HepG2 (cell line): ENCODE data around the gene GMPPA. TPM values are rescaled to one million over a fixed set of nuclear protein-coding genes. Genes with fewer than 3 reads are reported as not detected.

Source experiments
- E2F5 ChIP-seq: sonication (generic); formaldehyde crosslinking; conservative IDR thresholded peaks from 2 replicates; pipeline ENCODE4 v1.4.0; 2020; ENCODE audit warnings: missing genetic modification reagents
- HIVEP1 ChIP-seq: sonication (generic); formaldehyde crosslinking; IDR thresholded peaks from 2 replicates; pipeline ENCODE4 v1.4.0; 2020; ENCODE audit warnings: mild to moderate bottlenecking, missing genetic modification reagents
- HOXA3 ChIP-seq: sonication (generic); formaldehyde crosslinking; IDR thresholded peaks from 2 replicates; pipeline ENCODE4 v1.5.0; 2020; ENCODE audit warnings: missing genetic modification reagents
- KLF12 ChIP-seq: sonication (generic); formaldehyde crosslinking; IDR thresholded peaks from 2 replicates; pipeline ENCODE4 v1.4.0; 2020; ENCODE audit warnings: missing genetic modification reagents, borderline replicate concordance
- MAFG ChIP-seq: sonication (generic); formaldehyde crosslinking; IDR thresholded peaks from 2 replicates; pipeline ENCODE4 v1.5.1; 2020; ENCODE audit warnings: mild to moderate bottlenecking, missing genetic modification reagents
- MATR3 ChIP-seq: sonication (generic); formaldehyde crosslinking; IDR thresholded peaks from 2 replicates; pipeline ENCODE4 v1.4.0; 2020; ENCODE audit warnings: missing genetic modification reagents
- NFYC ChIP-seq: IDR thresholded peaks from 2 replicates; pipeline ENCODE4 v1.6.1; 2016; ENCODE audit warnings: missing genetic modification reagents, missing compliant biosample characterization
- SETDB1 ChIP-seq: sonication (generic); formaldehyde crosslinking; IDR thresholded peaks from 2 replicates; pipeline ENCODE4 v1.5.1; 2020; ENCODE audit warnings: missing genetic modification reagents, mild to moderate bottlenecking, borderline replicate concordance
- SNAI1 ChIP-seq: sonication (generic); formaldehyde crosslinking; IDR thresholded peaks from 2 replicates; pipeline ENCODE4 v1.5.0; 2020; ENCODE audit warnings: mild to moderate bottlenecking, missing genetic modification reagents, borderline replicate concordance
- SOX13 ChIP-seq, 3 experiments: fragments of 450-650 bp in 1 of 3; sonication (generic) in 1 of 3; formaldehyde crosslinking in 1 of 3; IDR thresholded peaks in 2 of 3; conservative IDR thresholded peaks in 1 of 3; 2 replicates each; pipeline versions ENCODE4 v1.5.0 to v1.6.1; 2016 to 2020; ENCODE audit warnings: antibody characterized with exemption in 1 of 3, mild to moderate bottlenecking in 1 of 3, missing compliant biosample characterization in 1 of 3, missing genetic modification reagents in 1 of 3, moderate library complexity in 1 of 3
- SRSF1 ChIP-seq: fragments of 200-400 bp; formaldehyde crosslinking; optimal IDR thresholded peaks from 2 replicates; pipeline ENCODE3; 2017; ENCODE audit warnings: mild to moderate bottlenecking, low read depth, low read length, moderate library complexity
- STAT5B ChIP-seq: sonication (generic); formaldehyde crosslinking; IDR thresholded peaks from 2 replicates; pipeline ENCODE4 v1.4.0; 2020; ENCODE audit warnings: missing genetic modification reagents
- TSC22D2 ChIP-seq: sonication (generic); formaldehyde crosslinking; IDR thresholded peaks from 2 replicates; pipeline ENCODE4 v1.5.1; 2020; ENCODE audit warnings: missing genetic modification reagents, mild to moderate bottlenecking, borderline replicate concordance
- ZNF20 ChIP-seq: sonication (generic); formaldehyde crosslinking; IDR thresholded peaks from 2 replicates; pipeline ENCODE4 v1.4.0; 2020; ENCODE audit warnings: mild to moderate bottlenecking, moderate library complexity, missing genetic modification reagents
- ZNF205 ChIP-seq: IDR thresholded peaks from 2 replicates; pipeline ENCODE4 v1.6.1; 2018; ENCODE audit warnings: missing biosample characterization, missing genetic modification reagents
- ZNF318 ChIP-seq: sonication (generic); formaldehyde crosslinking; IDR thresholded peaks from 2 replicates; pipeline ENCODE4 v1.4.0; 2020; ENCODE audit warnings: mild to moderate bottlenecking, missing genetic modification reagents
- ZNF33B ChIP-seq: sonication (generic); formaldehyde crosslinking; IDR thresholded peaks from 2 replicates; pipeline ENCODE4 v1.5.1; 2020; ENCODE audit warnings: mild to moderate bottlenecking, missing genetic modification reagents
- ZNF446 ChIP-seq: sonication (generic); formaldehyde crosslinking; IDR thresholded peaks from 2 replicates; pipeline ENCODE4 v1.5.0; 2020; ENCODE audit warnings: mild to moderate bottlenecking, missing genetic modification reagents
- ZNF576 ChIP-seq: sonication (generic); formaldehyde crosslinking; IDR thresholded peaks from 2 replicates; pipeline ENCODE4 v1.4.0; 2020; ENCODE audit warnings: mild to moderate bottlenecking, missing genetic modification reagents
- ZNF772 ChIP-seq: sonication (generic); formaldehyde crosslinking; IDR thresholded peaks from 2 replicates; pipeline ENCODE4 v1.5.0; 2020; ENCODE audit warnings: mild to moderate bottlenecking, missing genetic modification reagents
- polyA plus RNA-seq, 8 experiments: library from polyadenylated mRNA; depleted of rRNA in 3 of 8; stranded (reverse) in 7 of 8; unstranded in 1 of 8; fragments of >200 nt; fragmentation: Illumina TruSeq in 4 of 8; extraction: Trizol in 4 of 8; gene quantifications; 2 replicates each; pipeline versions ENCODE4 v1.2.1 to v1.2.3, GENCODE V29; 2011 to 2016; ENCODE audit warnings: low read depth in 4 of 8, missing spikeins in 1 of 8, mixed read lengths in 1 of 8; ENCODE audit not compliant: insufficient read depth in 1 of 8
- total RNA-seq, 5 experiments: library from RNA; depleted of rRNA; stranded (reverse); fragments of >200 nt; fragmentation: Illumina TruSeq; extraction: Trizol; gene quantifications; 2 replicates each; pipeline ENCODE4 v1.2.3, GENCODE V29; 2016; ENCODE audit warnings: low read depth in 1 of 5

GMPPA gene
- total and polyA plus RNA-seq, 2 of the 13 experiments (the other 11 are each of a cell fraction or from before 2014, with no cell fraction given): 81.1 to 106 TPM

DNA sequence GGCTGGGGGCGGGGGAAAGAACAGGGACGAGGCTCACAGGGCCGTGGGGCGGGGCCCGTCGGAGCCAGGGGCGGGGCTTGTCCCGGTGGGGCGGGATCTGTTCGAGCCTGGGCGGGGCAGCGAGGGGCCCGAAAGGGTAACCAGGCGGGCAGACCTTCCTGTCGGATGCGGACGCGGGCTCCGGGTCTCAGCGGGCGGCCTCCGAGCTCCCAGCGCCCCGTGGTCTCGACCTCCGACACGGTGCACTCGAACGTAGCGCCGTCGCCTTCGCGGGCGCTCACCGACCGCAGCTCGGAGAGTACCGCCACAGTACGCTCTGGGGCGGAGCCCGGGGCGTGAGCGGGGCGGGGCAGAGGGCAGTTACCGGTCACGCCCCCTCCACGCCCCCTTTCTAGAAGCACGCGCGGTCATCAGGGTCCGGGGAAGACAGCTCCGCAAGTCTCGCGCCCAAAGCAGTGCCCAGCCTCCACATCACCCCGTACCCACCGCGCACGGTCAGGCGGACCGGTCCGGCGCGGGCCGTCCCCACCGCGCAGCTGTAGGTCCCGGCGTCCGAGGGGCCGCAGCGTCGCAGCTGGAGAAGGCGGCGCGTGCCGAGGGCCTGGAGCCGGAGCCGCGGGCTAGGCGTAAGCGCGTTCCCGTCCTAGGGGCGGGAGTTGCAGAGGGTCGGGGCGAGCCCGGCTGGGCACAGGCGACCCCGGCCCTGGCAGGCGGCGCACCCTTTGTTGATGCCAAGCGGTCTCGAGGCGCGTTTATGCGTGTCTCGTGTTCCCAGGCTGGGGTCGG, 53.9 kb downstream of the GMPPA start (continued):
- TF ChIP-seq ZNF318 (CRISPR knock-in tag) (peak; percentile 91), SOX13 (IDR thresholded peaks at IDR 0.05) (no peak), SOX13 (CRISPR knock-in tag; conservative IDR thresholded peaks at IDR 0.05 in 1 of 2, IDR thresholded peaks at IDR 0.05 in 1 of 2) (peak in 1 of 2 experiments; percentile 19; a peak in 1 of 4 replicates), HOXA3 (CRISPR knock-in tag) (peak; percentile 66), ZNF33B (CRISPR knock-in tag) (no peak), KLF12 (peak; percentile 46; the same call in 1 of the 2 replicates), MATR3 (no peak), HIVEP1 (CRISPR knock-in tag) (peak; percentile 29), ZNF576 (CRISPR knock-in tag) (peak; percentile 17; the same call in 1 of the 2 replicates), SNAI1 (CRISPR knock-in tag) (peak; percentile 92; the same call in 1 of the 2 replicates), ZNF205 (peak; percentile 51; the same call in 1 of the 2 replicates), ZNF20 (CRISPR knock-in tag) (peak; percentile 85; the same call in 1 of the 2 replicates), ZNF772 (CRISPR knock-in tag) (peak; percentile 92), ZNF446 (peak; percentile 27; the same call in 1 of the 2 replicates), E2F5 (peak; percentile 62; the same call in 1 of the 2 replicates), MAFG (CRISPR knock-in tag) (no peak), NFYC (CRISPR knock-in tag) (no peak), TSC22D2 (CRISPR knock-in tag) (0 out of 2 replicates have a peak, but pooled peaks have one; percentile 42), SRSF1 (peak; percentile 56), STAT5B (CRISPR knock-in tag) (no peak), SETDB1 (CRISPR knock-in tag) (no peak)
